Activated CD4-positive, alpha-beta memory T cell treated with anti-CD3 and anti-CD28 coated beads, Interleukin-2, amount 10 ng/mL, durations not matched to agents 7 days and 5 days (primary cell): ENCODE data around the gene FBP1. TPM values are rescaled to one million over a fixed set of nuclear protein-coding genes. Genes with fewer than 3 reads are reported as not detected.

Source experiments
- CTCF ChIA-PET: fragments of 350-600 bp; sonication (Branson Sonifier 250); formaldehyde crosslinking; loops from one replicate; lab custom pipeline; 2021; ENCODE audit warnings: antibody characterized with exemption, inconsistent platforms; lab: Charles Lee
- POLR2A ChIA-PET: fragments of 350-600 bp; sonication (Branson Sonifier 250); formaldehyde crosslinking; loops from one replicate; lab custom pipeline; 2021; ENCODE audit warnings: antibody characterized with exemption; lab: Charles Lee
- DNase-seq: peaks from one replicate; pipeline ENCODE4 v3.0.0-alpha.2; 2020
- H3K27ac Mint-ChIP-seq: one replicate; pipeline ENCODE4 v1.8.0; 2021; ENCODE audit warnings: mild to moderate bottlenecking, mixed read lengths
- H3K27me3 Mint-ChIP-seq: one replicate; pipeline ENCODE4 v1.8.0; 2021; ENCODE audit warnings: mixed read lengths
- H3K36me3 Mint-ChIP-seq: one replicate; pipeline ENCODE4 v1.8.0; 2021; ENCODE audit warnings: low read depth, mixed read lengths
- H3K4me1 Mint-ChIP-seq: one replicate; pipeline ENCODE4 v1.8.0; 2021; ENCODE audit warnings: mixed read lengths
- H3K4me3 Mint-ChIP-seq: one replicate; pipeline ENCODE4 v1.8.0; 2021; ENCODE audit warnings: mild to moderate bottlenecking, mixed read lengths
- H3K9me3 Mint-ChIP-seq: one replicate; pipeline ENCODE4 v1.8.0; 2021; ENCODE audit warnings: mixed read lengths
- total RNA-seq, 2 experiments: library from RNA; stranded (reverse); gene quantifications; one replicate each; pipeline ENCODE4 v1.2.3, GENCODE V29; 2021

Gene FBP1
- total RNA-seq, 2 experiments from 2014 or later = 0.40 to 0.65 TPM

GRCh38 chr9:94668928-94669729, 29.8 kb upstream of the FBP1 start:
- ChIA-PET POLR2A (interaction anchor here (0.7 to 2.1 kb wide), 3 partner anchors 12 to 1523 kb away, joined by 3 to 8 read pairs (median 4); partner anchors contain the start of gene AOPEP), CTCF (interaction anchor here (0.7 to 4.2 kb wide), 34 partner anchors 8 to 1839 kb away, joined by 3 to 55 read pairs (median 3); partner anchors contain the start of gene AOPEP)

GRCh38 chr9:94668418-94668927, 29.2 kb upstream of the FBP1 start:
- Mint-ChIP-seq H3K36me3 (no peaks in the 10 kb centered on the region), H3K4me3 (peak overlapping the region; percentile 22), H3K9me3 (no peaks in the 10 kb centered on the region), H3K27ac (no peak overlapping the region), H3K27me3 (peaks cover 40% of the 10 kb centered on the region), H3K4me1 (peaks cover 10% of the 10 kb centered on the region)
- ChIA-PET POLR2A (interaction anchor here (2.1 kb wide), 1 partner anchor 58 kb away, joined by 8 read pairs; the partner anchor contains the start of gene AOPEP), CTCF (interaction anchor here (0.9 to 4.2 kb wide), 15 partner anchors 8 to 650 kb away, joined by 3 to 55 read pairs (median 5); partner anchors contain the start of gene AOPEP)
- DNase-seq = no peak

More at GRCh38 chr9:94668928-94669729, 29.8 kb upstream of the FBP1 start:
- Mint-ChIP-seq H3K4me1 (peaks cover 10% of the 10 kb centered on the region), H3K27me3 (peaks cover 36% of the 10 kb centered on the region), H3K27ac (peak overlapping the region; percentile 51), H3K9me3 (no peaks in the 10 kb centered on the region), H3K36me3 (no peaks in the 10 kb centered on the region), H3K4me3 (peak overlapping the region; percentile 72)
- peak; percentile 68 for DNase-seq

- H3K4me3 Mint-ChIP-seq = no peak overlapping the region
- H3K36me3 Mint-ChIP-seq = no peaks in the 10 kb centered on the region
- CTCF ChIA-PET = interaction anchor here (0.8 to 4.2 kb wide), 3 partner anchors 15 to 465 kb away, joined by 3 to 55 read pairs (median 3); no protein-coding TSS in a partner anchor
- no peak overlapping the region for H3K27ac Mint-ChIP-seq
- POLR2A ChIA-PET = no interaction called here
- H3K9me3 Mint-ChIP-seq = no peaks in the 10 kb centered on the region
- peaks cover 10% of the 10 kb centered on the region for H3K4me1 Mint-ChIP-seq
- H3K27me3 Mint-ChIP-seq = peaks cover 36% of the 10 kb centered on the region
- no peak for DNase-seq
Measured at GRCh38 chr9:94666364-94667099, 27.2 kb upstream of the FBP1 start.

GRCh38 chr9:94665613-94666012, 26.3 kb upstream of the FBP1 start:
- ChIA-PET CTCF (interaction anchor here (0.8 to 1.0 kb wide), 2 partner anchors 461 to 465 kb away, joined by 3 read pairs; no protein-coding TSS in a partner anchor), POLR2A (no interaction called here)
- H3K4me3 Mint-ChIP-seq = no peak overlapping the region
- peaks cover 34% of the 10 kb centered on the region for H3K27me3 Mint-ChIP-seq
- DNase-seq = no peak
- no peaks in the 10 kb centered on the region for H3K9me3 Mint-ChIP-seq
- no peaks in the 10 kb centered on the region for H3K36me3 Mint-ChIP-seq
- H3K27ac Mint-ChIP-seq = no peak overlapping the region
- H3K4me1 Mint-ChIP-seq = peaks cover 9% of the 10 kb centered on the region

- no peak for DNase-seq
- H3K27ac Mint-ChIP-seq = no peak overlapping the region
- H3K36me3 Mint-ChIP-seq = no peaks in the 10 kb centered on the region
- no peak overlapping the region for H3K4me3 Mint-ChIP-seq
- ChIA-PET CTCF (no interaction called here), POLR2A (no interaction called here)
- H3K4me1 Mint-ChIP-seq = peaks cover 5% of the 10 kb centered on the region
- peaks cover 32% of the 10 kb centered on the region for H3K27me3 Mint-ChIP-seq
- no peaks in the 10 kb centered on the region for H3K9me3 Mint-ChIP-seq
Measured at GRCh38 chr9:94664801-94665200, 25.5 kb upstream of the FBP1 start.

- ChIA-PET CTCF (no interaction called here), POLR2A (no interaction called here)
- no peak for DNase-seq
- peaks cover 32% of the 10 kb centered on the region for H3K27me3 Mint-ChIP-seq
- H3K9me3 Mint-ChIP-seq = no peaks in the 10 kb centered on the region
- no peak overlapping the region for H3K4me3 Mint-ChIP-seq
- H3K27ac Mint-ChIP-seq = no peak overlapping the region
- H3K4me1 Mint-ChIP-seq = peaks cover 2% of the 10 kb centered on the region
- H3K36me3 Mint-ChIP-seq = no peaks in the 10 kb centered on the region
Measured at GRCh38 chr9:94663640-94664039, 24.3 kb upstream of the FBP1 start.

GRCh38 chr9:94663140-94663539, 23.8 kb upstream of the FBP1 start:
- H3K27me3 Mint-ChIP-seq = peaks cover 31% of the 10 kb centered on the region
- CTCF ChIA-PET = no interaction called here
- DNase-seq = no peak
- no peaks in the 10 kb centered on the region for H3K4me1 Mint-ChIP-seq
- no peak overlapping the region for H3K4me3 Mint-ChIP-seq
- no peaks in the 10 kb centered on the region for H3K36me3 Mint-ChIP-seq
- POLR2A ChIA-PET = no interaction called here
- no peak overlapping the region for H3K27ac Mint-ChIP-seq
- no peaks in the 10 kb centered on the region for H3K9me3 Mint-ChIP-seq

GRCh38 chr9:94657021-94657725, 17.9 kb upstream of the FBP1 start:
- Mint-ChIP-seq H3K9me3 (no peaks in the 10 kb centered on the region), H3K4me3 (no peak overlapping the region), H3K4me1 (peaks cover 19% of the 10 kb centered on the region), H3K27ac (no peak overlapping the region), H3K27me3 (peaks cover 15% of the 10 kb centered on the region), H3K36me3 (no peaks in the 10 kb centered on the region)
- ChIA-PET CTCF (interaction anchor here (1.4 to 2.2 kb wide), 4 partner anchors 12 to 473 kb away, joined by 4 to 14 read pairs (median 7); no protein-coding TSS in a partner anchor), POLR2A (interaction anchor here (1.0 kb wide), 1 partner anchor 17 kb away, joined by 3 read pairs; no protein-coding TSS in a partner anchor)
- no peak for DNase-seq

- Mint-ChIP-seq H3K4me1 (peaks cover 19% of the 10 kb centered on the region), H3K4me3 (peak overlapping the region; percentile 62), H3K36me3 (no peaks in the 10 kb centered on the region), H3K9me3 (no peaks in the 10 kb centered on the region), H3K27me3 (peaks cover 19% of the 10 kb centered on the region), H3K27ac (peak overlapping the region; percentile 55)
- CTCF ChIA-PET = interaction anchor here (1.4 to 2.2 kb wide), 3 partner anchors 13 to 474 kb away, joined by 4 to 14 read pairs (median 7); no protein-coding TSS in a partner anchor
- POLR2A ChIA-PET = no interaction called here
- peak; percentile 52 for DNase-seq
Measured at GRCh38 chr9:94656200-94656599, 16.9 kb upstream of the FBP1 start.

GRCh38 chr9:94655739-94656138, 16.4 kb upstream of the FBP1 start:
- Mint-ChIP-seq H3K36me3 (no peaks in the 10 kb centered on the region), H3K27me3 (peaks cover 20% of the 10 kb centered on the region), H3K4me3 (peak overlapping the region; percentile 62), H3K27ac (peak overlapping the region; percentile 55), H3K9me3 (no peaks in the 10 kb centered on the region), H3K4me1 (peaks cover 19% of the 10 kb centered on the region)
- ChIA-PET CTCF (interaction anchor here (1.8 to 2.2 kb wide), 2 partner anchors 14 to 25 kb away, joined by 7 to 14 read pairs; no protein-coding TSS in a partner anchor), POLR2A (no interaction called here)
- DNase-seq = peak; percentile 19

GRCh38 chr9:94654165-94654894, 15.0 kb upstream of the FBP1 start:
- Mint-ChIP-seq H3K4me1 (peaks cover 19% of the 10 kb centered on the region), H3K9me3 (no peaks in the 10 kb centered on the region), H3K27ac (no peak overlapping the region), H3K36me3 (no peaks in the 10 kb centered on the region), H3K27me3 (peaks cover 23% of the 10 kb centered on the region), H3K4me3 (no peak overlapping the region)
- POLR2A ChIA-PET = no interaction called here
- CTCF ChIA-PET = no interaction called here
- no peak for DNase-seq
